Endothelial cell of umbilical vein (primary cell): Measurements from ENCODE around the gene BIN1. TPM values are rescaled to one million over a fixed set of nuclear protein-coding genes. Genes with fewer than 3 reads are reported as not detected.

ENCODE experiments used
- BruUV-seq: library from RNA; stranded (reverse); fragments of 400-500 nt; replicated peaks from 2 replicates; lab custom pipeline; 2021; lab: Mats Ljungman, UMichigan
- CTCF ChIA-PET: fragments of 300-600, 350-600 bp; sonication (Branson Sonifier 250); formaldehyde crosslinking; loops from one replicate; lab custom pipeline; 2021; ENCODE audit warnings: antibody characterized with exemption, inconsistent platforms; lab: Charles Lee
- POLR2A ChIA-PET: fragments of 300-600, 350-600 bp; sonication (Branson Sonifier 250); formaldehyde crosslinking; loops from one replicate; lab custom pipeline; 2021; ENCODE audit warnings: antibody characterized with exemption, inconsistent platforms; lab: Charles Lee
- DNase-seq: peaks from one replicate; pipeline ENCODE4 v3.0.0-alpha.2; 2011; ENCODE audit warnings: low read depth, low spot score
- FAIRE-seq: peaks from 2 replicates; lab custom pipeline; 2011; peaks lifted over from hg19 to GRCh38; lab: Jason Lieb, UNC
- H2AFZ ChIP-seq: 2 replicates; pipeline ENCODE4 v1.6.0; 2012; ENCODE audit warnings: low read depth, low read length, control low read depth, inconsistent platforms
- H3K27ac ChIP-seq: 2 replicates; pipeline ENCODE4 v1.5.1; 2011; ENCODE audit warnings: low read depth, mild to moderate bottlenecking, control low read depth, low read length, moderate library complexity; ENCODE audit not compliant: insufficient read depth
- H3K27me3 ChIP-seq, 2 experiments: 2 replicates each; pipeline versions ENCODE4 v1.6.0 to v1.6.1; 2011; ENCODE audit warnings: low read length in 2 of 2, mixed read lengths in 1 of 2; ENCODE audit not compliant: control insufficient read depth in 2 of 2, insufficient read depth in 2 of 2
- H3K36me3 ChIP-seq, 2 experiments: 2 replicates in 1 of 2; 3 replicates in 1 of 2; pipeline ENCODE4 v1.5.1; 2011; ENCODE audit warnings: low read length in 2 of 2, mild to moderate bottlenecking in 1 of 2, moderate library complexity in 1 of 2; ENCODE audit not compliant: control insufficient read depth in 2 of 2, insufficient read depth in 2 of 2; ENCODE audit errors: extremely low read depth in 1 of 2
- H3K4me1 ChIP-seq: 3 replicates; pipeline ENCODE4 v1.5.1; 2011; ENCODE audit warnings: mild to moderate bottlenecking, low read length; ENCODE audit not compliant: control insufficient read depth, insufficient read depth; ENCODE audit errors: extremely low read depth
- H3K4me2 ChIP-seq: 2 replicates; pipeline ENCODE4 v1.6.1; 2011; ENCODE audit warnings: low read length, control low read depth, mixed read lengths; ENCODE audit not compliant: insufficient read depth
- H3K4me3 ChIP-seq, 3 experiments: fragments of 200-600 bp in 1 of 3; sonication (generic), shearing (Covaris generic) in 1 of 3; replicated peaks in 1 of 3; 2 replicates each; pipeline ENCODE4 v1.5.1; 2011 to 2016; ENCODE audit warnings: control low read depth in 3 of 3, low read length in 3 of 3, mild to moderate bottlenecking in 2 of 3, inconsistent platforms in 1 of 3, low read depth in 1 of 3, moderate library complexity in 1 of 3; ENCODE audit not compliant: insufficient read depth in 1 of 3
- H3K79me2 ChIP-seq: 2 replicates; pipeline ENCODE4 v1.6.0; 2012; ENCODE audit warnings: low read length, inconsistent platforms; ENCODE audit not compliant: control insufficient read depth, insufficient read depth
- H3K9ac ChIP-seq: replicated peaks from 2 replicates; pipeline ENCODE3; 2011; ENCODE audit warnings: low read length, control low read depth; ENCODE audit not compliant: insufficient read depth; ENCODE audit errors: extremely low read depth
- H3K9me1 ChIP-seq: replicated peaks from 3 replicates; pipeline ENCODE4 v1.6.0; 2011; ENCODE audit warnings: mild to moderate bottlenecking, low read length; ENCODE audit not compliant: control insufficient read depth, insufficient read depth; ENCODE audit errors: extremely low read depth
- H3K9me3 ChIP-seq: replicated peaks from 2 replicates; pipeline ENCODE4 v1.5.1; 2012; ENCODE audit warnings: low read length, inconsistent platforms; ENCODE audit not compliant: control insufficient read depth, insufficient read depth
- H4K20me1 ChIP-seq: replicated peaks from 2 replicates; pipeline ENCODE3; 2011; ENCODE audit warnings: mild to moderate bottlenecking, low read length; ENCODE audit not compliant: control insufficient read depth, insufficient read depth; ENCODE audit errors: extremely low read depth
- FOS ChIP-seq: IDR thresholded peaks from 2 replicates; pipeline ENCODE4 v1.6.1; 2011; ENCODE audit warnings: mild to moderate bottlenecking, low read length, moderate library complexity, borderline replicate concordance; ENCODE audit not compliant: insufficient read depth
- MYC ChIP-seq: IDR thresholded peaks from one replicate; pipeline ENCODE4 v1.6.1; 2011; ENCODE audit warnings: mild to moderate bottlenecking, low read depth, low read length
- POLR2AphosphoS5 ChIP-seq: IDR thresholded peaks from 2 replicates; pipeline ENCODE4 v1.6.1; 2012; ENCODE audit warnings: low read depth, mild to moderate bottlenecking, control low read depth, low read length, moderate library complexity; ENCODE audit not compliant: insufficient read depth
- dilution Hi-C: fragments of 300-500 bp; cut with MboI; formaldehyde crosslinking; loops from one replicate; pipeline ENCODE4 v1.15.0; 2019; ENCODE audit warnings: low sequenced_read_pairs; ENCODE audit not compliant: extremely low pct_ligation_motif_present
- intact Hi-C: fragments of 100-400 bp; cut with micrococcal nuclease; formaldehyde crosslinking; loops from one replicate; pipeline ENCODE4 v1.10.0; 2022
- polyA plus RNA-seq, 4 experiments: library from polyadenylated mRNA; depleted of rRNA in 3 of 4; stranded (reverse) in 3 of 4; unstranded in 1 of 4; fragments of >200 nt; gene quantifications; 2 replicates each; pipeline versions ENCODE4 v1.2.1 to v1.2.3, GENCODE V29; 2011 to 2012; ENCODE audit warnings: missing spikeins in 1 of 4
- total RNA-seq: library from RNA; stranded (reverse); gene quantifications from 2 replicates; pipeline ENCODE4 v1.2.3, GENCODE V29; 2021

BIN1 gene
- total and polyA plus RNA-seq, 2 donors (not counting 3 experiments of a cell fraction or from before 2014, with no cell fraction given) = 26.3 to 36.9 TPM

DNA sequence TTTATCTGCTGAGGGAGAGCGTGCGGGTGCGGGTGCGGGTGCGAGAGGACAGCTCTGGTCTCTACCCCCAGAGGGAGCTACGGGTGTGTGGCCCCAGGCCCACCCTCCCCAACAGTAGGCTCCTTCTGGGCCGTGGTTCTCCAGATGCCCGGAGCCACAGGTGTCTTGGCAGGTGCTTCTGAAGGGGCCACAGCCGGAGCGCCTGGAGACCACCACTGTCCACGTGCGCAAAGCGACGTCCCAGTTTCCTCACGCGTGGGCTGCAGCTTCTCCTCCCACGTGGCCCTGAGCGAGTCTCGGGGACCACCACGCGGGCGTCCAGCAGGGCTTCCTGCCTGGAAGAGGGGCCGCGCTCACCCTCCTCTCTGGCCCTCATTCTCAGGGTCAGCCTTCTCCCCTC is 90.6 kb downstream of the BIN1 start:
- Histone ChIP-seq H3K27me3 (peaks cover 0 to 2% of the 10 kb centered on the region in 2 experiments), H3K9me3 (no peaks in the 10 kb centered on the region), H3K4me3 (no peak overlapping the region), H3K4me2 (no peak overlapping the region), H3K9me1 (no peaks in the 10 kb centered on the region), H3K79me2 (no peaks in the 10 kb centered on the region), H3K36me3 (no peaks in the 10 kb centered on the region), H3K27ac (no peak overlapping the region), H3K9ac (no peak overlapping the region), H3K4me1 (peaks cover 11% of the 10 kb centered on the region), H4K20me1 (no peaks in the 10 kb centered on the region), H2AFZ (no peak overlapping the region)
- DNase-seq (no peak), FAIRE-seq (no peak)
- POLR2A ChIA-PET = no interaction called here
- intact Hi-C loops = no loop called here
- no TSS peak for BruUV-seq
- dilution Hi-C loops = no loop called here
- TF ChIP-seq POLR2AphosphoS5 (no peak), FOS (no peak)
- CTCF ChIA-PET = no interaction called here

- peaks cover 11% of the 10 kb centered on the region for H3K4me1 ChIP-seq
- peak; percentile 55 for FAIRE-seq
- no TSS peak for BruUV-seq
- no peaks in the 10 kb centered on the region for H3K9me1 ChIP-seq
- no peak for DNase-seq
- no peaks in the 10 kb centered on the region for H3K36me3 ChIP-seq
- POLR2A ChIA-PET = no interaction called here
- no peaks in the 10 kb centered on the region for H3K79me2 ChIP-seq
- TF ChIP-seq MYC (no peak), FOS (no peak)
- no peak overlapping the region for H3K4me2 ChIP-seq
- H3K27me3 ChIP-seq = peaks cover 2% of the 10 kb centered on the region in 2 experiments
- H3K9me3 ChIP-seq = no peaks in the 10 kb centered on the region
- intact Hi-C loops (no loop called here), dilution Hi-C loops (no loop called here)
- no peak overlapping the region for H3K9ac ChIP-seq
- CTCF ChIA-PET = interaction anchor here (1.1 kb wide), 1 partner anchor 43 kb away, joined by 3 read pairs; no protein-coding TSS in a partner anchor
- H2AFZ ChIP-seq = no peak overlapping the region
- no peak overlapping the region for H3K4me3 ChIP-seq
- H4K20me1 ChIP-seq = no peaks in the 10 kb centered on the region
- no peak overlapping the region for H3K27ac ChIP-seq
These were observed 91.6 kb downstream of the BIN1 start for GRCh38 chr2:127015106-127015910.
